Subcutaneous adipose tissue (tissue), 4 donors: ENCODE results near the gene RPL10A. TPM values are rescaled to one million over a fixed set of nuclear protein-coding genes. Genes with fewer than 3 reads are reported as not detected.

ENCODE experiments used
- total RNA-seq, 4 donors: library from RNA; depleted of rRNA; stranded (reverse); fragments of >200 nt; gene quantifications; one replicate each; pipeline ENCODE4 v1.1.0, GENCODE V29; 2016
- TF ChIP-seq, protein P1 (sequence below): fragments of 450-650 bp; IDR thresholded peaks from one replicate; pipeline ENCODE4 v1.5.1; 2016; ENCODE audit warnings: low read depth, mild to moderate bottlenecking, control low read depth, antibody characterized with exemption, moderate library complexity

RPL10A gene
- total RNA-seq, 4 donors from 2014 or later: 985 to 1,194 (median 1,120) TPM

DNA sequence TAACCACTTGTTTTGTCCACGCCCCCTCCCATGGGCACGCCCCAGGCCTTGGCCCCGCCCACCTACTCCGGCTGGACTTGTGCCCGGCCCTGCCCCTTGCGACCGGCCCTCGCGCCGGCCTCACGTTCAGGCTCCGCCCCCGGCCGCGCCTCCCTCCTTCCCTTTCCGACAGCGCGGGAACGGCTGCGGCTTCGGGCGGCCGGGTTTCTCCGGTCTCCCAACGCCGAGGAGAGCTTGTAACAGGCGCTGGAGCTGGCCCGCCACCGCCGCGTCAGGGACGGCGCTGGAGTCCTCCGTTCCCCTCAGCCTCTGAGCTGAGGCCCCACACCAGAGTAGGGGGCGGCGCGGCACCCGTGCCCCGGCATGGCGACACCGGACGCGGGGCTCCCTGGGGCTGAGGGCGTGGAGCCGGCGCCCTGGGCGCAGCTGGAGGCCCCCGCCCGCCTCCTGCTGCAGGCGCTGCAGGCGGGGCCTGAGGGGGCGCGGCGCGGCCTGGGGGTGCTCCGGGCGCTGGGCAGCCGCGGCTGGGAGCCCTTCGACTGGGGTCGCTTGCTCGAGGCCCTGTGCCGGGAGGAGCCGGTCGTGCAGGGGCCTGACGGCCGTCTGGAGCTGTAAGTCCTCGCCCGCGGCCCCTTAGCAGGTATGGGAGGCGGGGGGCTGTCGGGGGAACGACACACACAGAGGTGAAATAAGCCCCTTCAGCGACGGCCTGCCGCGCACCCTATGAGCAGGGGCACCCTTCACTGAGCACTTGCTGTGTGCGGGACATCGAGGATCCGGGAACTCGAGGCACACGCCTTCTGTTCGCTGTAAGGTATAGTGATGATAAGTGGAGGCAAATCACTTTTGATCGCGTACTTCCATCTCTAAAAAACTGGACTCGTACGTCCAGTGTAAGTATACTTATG lies 15.8 kb upstream of the RPL10A start, which contains the start of gene FANCE:
Gene FANCE, plus strand, starts transcription at position 156 of the 908 bp plus-strand sequence. Its CDS starts 208 bp downstream, at position 364.
- TF ChIP-seq, protein P1, sequence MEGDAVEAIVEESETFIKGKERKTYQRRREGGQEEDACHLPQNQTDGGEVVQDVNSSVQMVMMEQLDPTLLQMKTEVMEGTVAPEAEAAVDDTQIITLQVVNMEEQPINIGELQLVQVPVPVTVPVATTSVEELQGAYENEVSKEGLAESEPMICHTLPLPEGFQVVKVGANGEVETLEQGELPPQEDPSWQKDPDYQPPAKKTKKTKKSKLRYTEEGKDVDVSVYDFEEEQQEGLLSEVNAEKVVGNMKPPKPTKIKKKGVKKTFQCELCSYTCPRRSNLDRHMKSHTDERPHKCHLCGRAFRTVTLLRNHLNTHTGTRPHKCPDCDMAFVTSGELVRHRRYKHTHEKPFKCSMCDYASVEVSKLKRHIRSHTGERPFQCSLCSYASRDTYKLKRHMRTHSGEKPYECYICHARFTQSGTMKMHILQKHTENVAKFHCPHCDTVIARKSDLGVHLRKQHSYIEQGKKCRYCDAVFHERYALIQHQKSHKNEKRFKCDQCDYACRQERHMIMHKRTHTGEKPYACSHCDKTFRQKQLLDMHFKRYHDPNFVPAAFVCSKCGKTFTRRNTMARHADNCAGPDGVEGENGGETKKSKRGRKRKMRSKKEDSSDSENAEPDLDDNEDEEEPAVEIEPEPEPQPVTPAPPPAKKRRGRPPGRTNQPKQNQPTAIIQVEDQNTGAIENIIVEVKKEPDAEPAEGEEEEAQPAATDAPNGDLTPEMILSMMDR: no peak

DNA sequence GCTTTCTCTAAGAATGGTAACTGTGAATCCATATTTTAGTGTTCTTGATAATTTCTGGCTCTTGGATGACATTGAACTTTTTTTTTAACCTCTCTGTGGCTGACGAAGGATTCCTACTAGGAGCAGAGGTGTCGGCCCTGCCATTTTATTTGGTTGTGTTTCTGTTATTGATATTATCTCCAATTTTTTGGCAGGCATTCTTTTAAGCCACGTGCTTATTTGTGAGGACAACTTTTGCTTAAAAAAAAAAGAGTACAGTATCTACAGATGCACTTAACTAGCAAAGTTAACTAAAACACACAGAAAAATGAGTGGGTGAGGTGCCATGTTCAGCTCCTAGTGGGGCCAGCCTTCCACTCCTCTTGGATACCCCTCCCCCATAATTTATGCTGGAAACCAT lies 15.0 kb upstream of the RPL10A start:
- TF ChIP-seq, protein P1: no peak

DNA sequence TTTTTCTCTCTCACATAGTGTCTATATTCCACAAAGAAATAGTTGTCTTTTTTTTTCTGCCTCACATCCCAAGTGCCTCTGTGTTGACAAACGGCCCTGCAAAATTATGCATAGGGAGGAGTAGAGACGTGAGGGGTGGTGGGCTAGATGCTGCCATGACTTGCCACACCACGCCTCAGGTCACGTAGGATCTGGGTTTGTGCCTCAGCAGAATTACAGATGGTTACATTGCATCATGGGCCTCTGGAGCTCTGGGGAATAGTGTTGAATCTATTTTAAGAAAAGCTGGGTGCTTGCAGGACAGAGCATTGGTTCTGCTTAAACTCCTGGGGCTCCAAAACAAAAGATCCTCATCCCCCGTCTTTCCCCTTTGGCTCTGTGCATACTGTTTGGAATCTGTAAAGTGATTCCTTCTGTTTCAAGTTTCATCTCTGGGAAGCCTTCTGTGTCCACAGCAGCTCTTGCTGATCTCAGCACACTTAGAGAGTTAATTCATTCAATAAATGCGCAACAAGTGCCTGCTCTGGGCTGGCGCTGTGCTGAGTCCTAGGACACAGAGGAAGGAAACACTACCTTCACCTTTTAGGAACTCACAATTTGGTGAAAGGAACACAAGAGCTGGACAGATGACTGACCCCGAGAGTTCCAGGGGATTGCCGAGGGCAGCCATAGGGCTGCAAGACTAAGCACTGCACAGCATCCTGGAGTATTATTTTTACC lies 13.7 kb upstream of the RPL10A start:
- TF ChIP-seq, protein P1: no peak

DNA sequence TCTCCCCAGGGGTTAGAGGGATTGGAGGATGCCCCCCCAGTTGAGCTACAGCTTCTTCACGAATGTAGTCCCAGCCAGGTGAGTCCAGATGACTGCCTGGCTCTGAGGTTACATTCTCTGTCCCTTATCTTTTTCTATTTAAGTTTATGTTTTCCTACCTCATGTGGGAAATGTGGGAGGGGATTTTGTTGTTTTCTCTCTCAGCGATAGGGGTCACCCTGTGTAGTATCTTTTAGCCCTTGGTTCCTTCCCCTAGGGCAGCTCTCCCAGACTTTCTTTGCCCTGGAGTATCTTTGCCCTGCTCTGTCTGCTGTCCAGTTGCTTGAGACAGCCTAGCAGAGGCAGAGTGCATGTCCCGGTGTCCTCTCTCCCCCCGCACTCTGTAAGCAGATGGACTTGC lies 10.3 kb upstream of the RPL10A start:
- TF ChIP-seq, protein P1: no peak

DNA sequence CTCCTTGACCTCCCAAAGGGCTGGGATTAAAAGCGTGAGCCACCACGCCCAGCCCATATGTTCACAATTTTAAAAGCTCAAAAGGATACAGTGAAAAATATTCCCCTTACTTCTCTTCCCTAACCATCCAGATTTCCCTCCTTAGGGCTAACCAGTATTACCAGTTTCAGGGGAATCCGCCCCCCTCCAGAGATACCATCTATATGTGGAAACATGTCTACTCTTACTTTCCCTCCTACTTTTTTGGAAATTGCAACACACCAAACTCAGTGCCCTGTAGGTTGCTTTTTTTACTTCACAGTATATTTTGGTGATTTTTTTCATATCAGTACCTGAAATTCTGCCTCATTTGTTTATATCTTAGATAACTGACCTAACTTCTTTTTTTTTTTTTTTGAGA lies 6.9 kb upstream of the RPL10A start:
- TF ChIP-seq, protein P1: no peak

DNA sequence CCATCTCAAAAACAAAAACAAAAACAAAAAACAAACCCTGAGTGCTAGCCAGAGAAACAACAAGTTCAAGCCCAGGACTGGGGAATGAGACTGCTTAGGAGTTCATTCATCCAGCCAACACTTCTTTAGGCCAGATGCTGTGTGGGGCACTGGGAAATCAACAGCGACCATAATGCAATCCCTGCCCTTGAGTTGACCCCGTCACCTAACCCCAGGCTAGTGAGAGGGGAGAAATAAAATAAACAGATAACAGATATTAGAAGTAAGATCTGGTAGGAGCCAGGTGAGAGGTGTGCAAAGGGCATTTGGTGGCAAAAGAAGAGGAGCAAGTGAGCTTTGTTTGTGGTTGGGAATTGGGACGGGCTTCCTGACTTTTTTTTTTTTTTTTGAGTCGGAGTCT lies 4.9 kb upstream of the RPL10A start:
- TF ChIP-seq, protein P1: no peak

DNA sequence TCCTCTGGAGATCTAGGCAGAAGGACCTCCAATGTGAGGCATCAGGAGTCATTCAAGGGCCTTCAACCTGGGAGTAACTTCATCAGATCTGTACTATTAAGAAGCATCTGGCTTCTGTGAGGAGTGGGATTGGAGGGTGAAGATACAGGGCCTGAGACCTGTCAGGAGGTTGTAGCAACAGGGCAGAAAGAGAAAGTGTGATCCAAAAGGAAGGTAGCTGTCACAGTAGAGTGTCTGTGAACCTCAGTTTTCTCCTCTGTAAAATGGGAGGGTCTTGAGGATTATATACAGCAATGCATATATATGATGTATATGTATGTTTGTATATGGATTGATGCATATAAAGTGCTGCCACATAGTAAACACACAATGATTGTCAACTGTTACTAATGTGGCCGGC lies 2.6 kb upstream of the RPL10A start:
- TF ChIP-seq, protein P1: no peak
